H1 (cell line): Measurements from ENCODE around the gene TMCC1. TPM values are rescaled to one million over a fixed set of nuclear protein-coding genes. Genes with fewer than 3 reads are reported as not detected.

Experiments
- CTCF ChIA-PET: fragments of 300-600 bp; sonication (Branson Sonifier 250); formaldehyde crosslinking; loops from one replicate; lab custom pipeline; 2021; ENCODE audit not compliant: partially characterized antibody; lab: Charles Lee
- POLR2A ChIA-PET: fragments of 300-600 bp; sonication (Branson Sonifier 250); formaldehyde crosslinking; loops from one replicate; lab custom pipeline; 2021; ENCODE audit warnings: inconsistent platforms; ENCODE audit not compliant: partially characterized antibody; lab: Charles Lee
- DNase-seq, 2 experiments: peaks; one replicate each; pipeline versions ENCODE4 v3.0.0 to v3.0.0-alpha.2; 2010 to 2022; ENCODE audit warnings: low spot score in 2 of 2, low read depth in 1 of 2, mixed read lengths in 1 of 2
- FAIRE-seq: peaks from 2 replicates; lab custom pipeline; 2011; peaks lifted over from hg19 to GRCh38; lab: Jason Lieb, UNC
- H2AFZ ChIP-seq: 2 replicates; pipeline ENCODE4 v1.8.1; 2012; ENCODE audit warnings: low read length, inconsistent platforms
- H2AK5ac ChIP-seq: 2 replicates; pipeline ENCODE4 v1.6.1; 2013; ENCODE audit warnings: low read depth, low read length
- H2BK120ac ChIP-seq: replicated peaks from 2 replicates; pipeline ENCODE3; 2013; ENCODE audit warnings: low read depth, low read length, inconsistent platforms
- H2BK12ac ChIP-seq: 2 replicates; pipeline ENCODE4 v1.6.1; 2013; ENCODE audit warnings: low read depth, low read length
- H2BK15ac ChIP-seq: 2 replicates; pipeline ENCODE4 v1.6.1; 2013; ENCODE audit warnings: low read length
- H2BK20ac ChIP-seq: 2 replicates; pipeline ENCODE4 v1.6.1; 2013; ENCODE audit warnings: low read length
- H2BK5ac ChIP-seq: 2 replicates; pipeline ENCODE4 v1.6.1; 2013; ENCODE audit warnings: low read depth, low read length
- H3K14ac ChIP-seq: 2 replicates; pipeline ENCODE4 v1.6.1; 2013; ENCODE audit warnings: inconsistent platforms; ENCODE audit not compliant: insufficient read length
- H3K18ac ChIP-seq: 2 replicates; pipeline ENCODE4 v1.6.1; 2013; ENCODE audit warnings: low read length; ENCODE audit errors: extremely low read depth
- H3K23ac ChIP-seq: 2 replicates; pipeline ENCODE4 v1.6.1; 2013; ENCODE audit warnings: inconsistent platforms; ENCODE audit not compliant: insufficient read length
- H3K23me2 ChIP-seq: 2 replicates; pipeline ENCODE4 v1.6.1; 2013; ENCODE audit warnings: low read depth, low read length
- H3K27ac ChIP-seq: 2 replicates; pipeline ENCODE4 v1.6.1; 2011; ENCODE audit warnings: low read depth, low read length, inconsistent platforms
- H3K27me3 ChIP-seq, 4 experiments: replicated peaks in 1 of 4; 1 replicate in 1 of 4; 2 replicates in 3 of 4; pipeline versions ENCODE4 v1.6.1 to v1.8.1; 2011 to 2013; ENCODE audit warnings: low read length in 3 of 4, mild to moderate bottlenecking in 3 of 4, inconsistent platforms in 2 of 4, mixed read lengths in 2 of 4, moderate library complexity in 1 of 4; ENCODE audit not compliant: control insufficient read depth in 3 of 4, insufficient read depth in 3 of 4; ENCODE audit errors: extremely low read depth in 1 of 4
- H3K36me3 ChIP-seq, 4 experiments: 2 replicates each; pipeline versions ENCODE4 v1.6.1 to v1.8.1; 2011 to 2013; ENCODE audit warnings: mild to moderate bottlenecking in 4 of 4, low read length in 3 of 4, moderate library complexity in 2 of 4, control low read depth in 1 of 4, inconsistent platforms in 1 of 4; ENCODE audit not compliant: insufficient read depth in 4 of 4, control insufficient read depth in 2 of 4
- H3K4ac ChIP-seq: replicated peaks from 2 replicates; pipeline ENCODE3; 2013; ENCODE audit warnings: low read length, low read depth, mixed read lengths, inconsistent platforms; ENCODE audit not compliant: insufficient read length
- H3K4me1 ChIP-seq, 4 experiments: replicated peaks in 1 of 4; 1 replicate in 1 of 4; 2 replicates in 3 of 4; pipeline versions ENCODE4 v1.6.1 to v1.8.1; 2011 to 2013; ENCODE audit warnings: low read length in 3 of 4, inconsistent platforms in 2 of 4, mixed read lengths in 1 of 4; ENCODE audit not compliant: insufficient read depth in 4 of 4, control insufficient read depth in 3 of 4
- H3K4me2 ChIP-seq, 2 experiments: 2 replicates each; pipeline versions ENCODE4 v1.6.1 to v1.8.1; 2011 to 2013; ENCODE audit warnings: low read depth in 2 of 2, low read length in 2 of 2, control low read depth in 1 of 2, inconsistent platforms in 1 of 2, mild to moderate bottlenecking in 1 of 2; ENCODE audit not compliant: insufficient read depth in 1 of 2
- H3K4me3 ChIP-seq, 4 experiments: fragments of 200-600, 300-600 bp in 1 of 4; sonication (generic), shearing (Covaris generic), sonication (Bioruptor Twin) in 1 of 4; 2 replicates each; pipeline versions ENCODE4 v1.5.1 to v1.8.1; 2011 to 2016; ENCODE audit warnings: low read length in 4 of 4, low read depth in 3 of 4, control low read depth in 2 of 4, inconsistent platforms in 2 of 4, mild to moderate bottlenecking in 2 of 4, mixed read lengths in 1 of 4, moderate library complexity in 1 of 4; ENCODE audit not compliant: insufficient read depth in 2 of 4; ENCODE audit errors: extremely low read depth in 1 of 4
- H3K56ac ChIP-seq: replicated peaks from 2 replicates; pipeline ENCODE3; 2013; ENCODE audit warnings: low read depth, mild to moderate bottlenecking, mixed read lengths, low read length, inconsistent platforms; ENCODE audit not compliant: insufficient read length
- H3K79me1 ChIP-seq: 2 replicates; pipeline ENCODE4 v1.6.1; 2013; ENCODE audit warnings: low read depth, low read length, control low read depth
- H3K79me2 ChIP-seq, 2 experiments: 2 replicates each; pipeline versions ENCODE4 v1.6.1 to v1.8.1; 2012 to 2013; ENCODE audit warnings: low read length in 2 of 2, mild to moderate bottlenecking in 2 of 2, inconsistent platforms in 1 of 2; ENCODE audit not compliant: insufficient read depth in 2 of 2, control insufficient read depth in 1 of 2
- H3K9ac ChIP-seq, 4 experiments: replicated peaks in 1 of 4; 1 replicate in 1 of 4; 2 replicates in 3 of 4; pipeline versions ENCODE4 v1.6.1 to v1.8.1; 2011 to 2013; ENCODE audit warnings: low read depth in 3 of 4, low read length in 3 of 4, control low read depth in 2 of 4, mild to moderate bottlenecking in 2 of 4, moderate library complexity in 2 of 4, inconsistent platforms in 1 of 4; ENCODE audit errors: extremely low read depth in 1 of 4
- H3K9me3 ChIP-seq, 2 experiments: 2 replicates each; pipeline versions ENCODE4 v1.6.1 to v1.8.1; 2012 to 2013; ENCODE audit warnings: mild to moderate bottlenecking in 2 of 2, moderate library complexity in 2 of 2, control low read depth in 1 of 2, inconsistent platforms in 1 of 2, low read depth in 1 of 2, low read length in 1 of 2, mixed read lengths in 1 of 2; ENCODE audit not compliant: insufficient read depth in 2 of 2
- H4K20me1 ChIP-seq, 2 experiments: replicated peaks in 1 of 2; 2 replicates each; pipeline versions ENCODE3 to v1.8.1; 2011 to 2013; ENCODE audit warnings: inconsistent platforms in 2 of 2, low read length in 2 of 2, mild to moderate bottlenecking in 1 of 2; ENCODE audit not compliant: insufficient read depth in 2 of 2, control insufficient read depth in 1 of 2
- H4K5ac ChIP-seq: 2 replicates; pipeline ENCODE4 v1.6.1; 2013; ENCODE audit warnings: low read length, low read depth, mixed read lengths, inconsistent platforms; ENCODE audit not compliant: insufficient read length
- H4K8ac ChIP-seq: 2 replicates; pipeline ENCODE4 v1.8.0; 2013; ENCODE audit warnings: mild to moderate bottlenecking, moderate library complexity, low read length, inconsistent platforms; ENCODE audit not compliant: insufficient read depth; ENCODE audit errors: extremely low read depth
- H4K91ac ChIP-seq: replicated peaks from 2 replicates; pipeline ENCODE3; 2013; ENCODE audit warnings: low read length, mixed read lengths, inconsistent platforms; ENCODE audit not compliant: insufficient read length
- ATF3 ChIP-seq: IDR thresholded peaks from 2 replicates; pipeline ENCODE4 v1.6.1; 2011; ENCODE audit warnings: low read depth, mild to moderate bottlenecking, low read length; ENCODE audit not compliant: insufficient read depth
- BRCA1 ChIP-seq: IDR thresholded peaks from 2 replicates; pipeline ENCODE4 v1.6.1; 2012; ENCODE audit warnings: low read depth, low read length, improper control_type of control experiment
- KDM5A ChIP-seq: fragments of 200-600 bp; IDR thresholded peaks from 2 replicates; pipeline ENCODE4 v1.7.1; 2012; ENCODE audit warnings: mild to moderate bottlenecking, low read length, inconsistent platforms, mixed read lengths
- SAP30 ChIP-seq: fragments of 300-600 bp; sonication (generic); IDR thresholded peaks from 2 replicates; pipeline ENCODE4 v1.7.1; 2012; ENCODE audit warnings: low read length, moderate library complexity, mild to moderate bottlenecking, inconsistent platforms; ENCODE audit not compliant: insufficient read depth, insufficient replicate concordance
- SIN3A ChIP-seq, 2 experiments: IDR thresholded peaks in 1 of 2; conservative IDR thresholded peaks in 1 of 2; 2 replicates each; pipeline ENCODE4 v1.6.1; 2011 to 2012; ENCODE audit warnings: low read length in 2 of 2, improper control_type of control experiment in 1 of 2, low read depth in 1 of 2, mild to moderate bottlenecking in 1 of 2
- WGBS, 2 experiments: shearing (Covaris generic) in 1 of 2; methylation state at CpG; one replicate each; pipeline versions ENCODE4 v1.1.6 to v1.1.7; 2013 to 2015; ENCODE audit warnings: low lambda C conversion rate in 2 of 2, mixed read lengths in 2 of 2, inconsistent platforms in 1 of 2, low coverage in 1 of 2, missing lambda C conversion rate in 1 of 2; ENCODE audit not compliant: insufficient replicate concordance in 2 of 2, insufficient coverage in 1 of 2, insufficient read length in 1 of 2; ENCODE audit errors: extremely low coverage in 1 of 2, missing lambda C conversion rate in 1 of 2; 5-methylcytosine and 5-hydroxymethylcytosine counted together
- polyA plus RNA-seq, 7 experiments: library from polyadenylated mRNA; depleted of rRNA in 3 of 7; stranded (reverse) in 5 of 7; unstranded in 2 of 7; fragments of >200 nt in 5 of 7; fragments of 200-250 nt in 2 of 7; gene quantifications; 1 replicate in 5 of 7; 2 replicates in 1 of 7; 4 replicates in 1 of 7; pipeline versions ENCODE4 v1.2.1 to v1.2.3, GENCODE V29; 2011 to 2013; ENCODE audit warnings: missing spikeins in 2 of 7, mixed read lengths in 2 of 7
- total RNA-seq: library from RNA; stranded (reverse); fragmentation: NEBNext Ultra II Directional; extraction: Animal tissue kit (Norgen Biotek cat#: 25700); gene quantifications from 2 replicates; pipeline ENCODE4 v1.2.1, GENCODE V29; 2021

TMCC1 gene
- total and polyA plus RNA-seq, 2 of the 8 experiments (the other 6 are each of a cell fraction or from before 2014, with no cell fraction given): 10.4 to 27.1 TPM

GRCh38 chr3:129663045-129663446 is 230.5 kb downstream of the TMCC1 start:
- ChIA-PET POLR2A (no interaction called here), CTCF (interaction anchor here (0.8 to 2.0 kb wide), 10 partner anchors 11 to 160 kb away, joined by 3 to 5 read pairs (median 3); no protein-coding TSS in a partner anchor)
- no peak overlapping the region for H3K18ac ChIP-seq
- H3K23ac ChIP-seq: no peak overlapping the region
- H3K27me3 ChIP-seq: no peaks in the 10 kb centered on the region
- no peak overlapping the region for H3K4ac ChIP-seq
- no peak overlapping the region for H3K27ac ChIP-seq
- no peak overlapping the region for H2AFZ ChIP-seq
- no peaks in the 10 kb centered on the region for H3K9me3 ChIP-seq
- H4K20me1 ChIP-seq: no peaks in the 10 kb centered on the region
- H3K4me1 ChIP-seq: peaks cover 0 to 9% (median 5%) of the 10 kb centered on the region in 4 experiments; a peak in 5 of 7 replicates
- no peaks in the 10 kb centered on the region for H3K36me3 ChIP-seq
- no peak overlapping the region for H2AK5ac ChIP-seq
- H3K14ac ChIP-seq: no peak overlapping the region
- 88% methylated on average over 1 of the region's 1 CpG; no CpG with 5 or more reads in 1 of the 2 experiments for WGBS, 2 experiments
- 0 out of 4 replicates have a peak, but pooled peaks cover 0 to 2% of the 10 kb centered on the region in 2 experiments for H3K79me2 ChIP-seq
- FAIRE-seq (no peak), DNase-seq (peak in 1 of 2 experiments; percentile 43)
- H3K56ac ChIP-seq: no peak overlapping the region
- no peak overlapping the region for H2BK5ac ChIP-seq
- no peak overlapping the region for H4K91ac ChIP-seq
- no peak overlapping the region for H4K5ac ChIP-seq
- H2BK15ac ChIP-seq: no peak overlapping the region
- H3K9ac ChIP-seq: no peak overlapping the region
- H3K23me2 ChIP-seq: no peaks in the 10 kb centered on the region
- no peak overlapping the region for H2BK120ac ChIP-seq
- H3K4me2 ChIP-seq: no peak overlapping the region
- H2BK12ac ChIP-seq: no peak overlapping the region
- TF ChIP-seq BRCA1 (no peak), KDM5A (no peak), SAP30 (no peak), ATF3 (no peak), SIN3A (conservative IDR thresholded peaks at IDR 0.05 in 1 of 2, IDR thresholded peaks at IDR 0.05 in 1 of 2; ENCODE audit: low read depth in 1 of 2, low read length in 2 of 2) (no peak)
- no peak overlapping the region for H4K8ac ChIP-seq
- H3K4me3 ChIP-seq: no peak overlapping the region
- no peak overlapping the region for H2BK20ac ChIP-seq
- no peaks in the 10 kb centered on the region; the same call in 1 of the 2 replicates for H3K79me1 ChIP-seq
